Measurements from ENCODE around the gene MALT1. TPM values are rescaled to one million over a fixed set of nuclear protein-coding genes. Genes with fewer than 3 reads are reported as not detected.

The MALT1 gene
- total and polyA plus RNA-seq, 9 of the 15 experiments (the other 6 are each of a cell fraction or from before 2014, with no cell fraction given) = 0.14 to 1.6 (median 0.32) TPM

DNA sequence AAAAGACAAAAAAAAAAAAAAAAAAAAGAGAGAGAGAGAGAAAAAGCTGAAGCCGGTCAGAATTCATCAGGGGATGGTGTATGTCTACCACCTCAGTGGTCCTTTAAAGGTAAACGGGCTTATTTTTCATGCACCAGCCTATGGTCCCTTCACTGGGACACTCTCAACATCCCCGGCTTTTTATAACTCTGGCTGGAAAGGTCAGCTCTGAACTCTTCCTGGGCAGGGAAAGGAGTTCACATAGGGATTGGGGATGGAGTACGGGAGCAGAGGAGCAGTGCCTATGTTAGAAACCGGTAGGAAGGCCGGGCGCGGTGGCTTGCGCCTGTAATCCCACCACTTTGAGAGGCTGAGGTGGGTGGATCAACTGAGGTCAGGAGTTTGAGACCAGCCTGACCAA lies 10.3 kb upstream of the MALT1 start:
- CTCF ChIA-PET (ENCODE audit: low intra/inter-chr PET ratio) = no interaction called here
- Histone ChIP-seq H3K9ac (ENCODE audit: insufficient read depth in 1 of 2, low read depth in 2 of 2, low read length in 2 of 2) (no peak overlapping the region), H3K79me2 (ENCODE audit: control insufficient read depth, insufficient read depth, low read length) (no peaks in the 10 kb centered on the region), H3K4me1 (replicated peaks in 1 of 2; ENCODE audit: control insufficient read depth in 2 of 2, insufficient read depth in 2 of 2, low read length in 2 of 2) (no peaks in the 10 kb centered on the region), H2AFZ (ENCODE audit: low read depth, low read length) (no peak overlapping the region), H3K9me3 (replicated peaks; ENCODE audit: control insufficient read depth, insufficient read depth, low read depth, low read length) (no peaks in the 10 kb centered on the region), H3K27me3 (ENCODE audit: control insufficient read depth in 2 of 2, insufficient read depth in 2 of 2, low read length in 2 of 2) (no peaks in the 10 kb centered on the region), H4K20me1 (replicated peaks; ENCODE audit: control insufficient read depth, insufficient read depth, low read length) (no peaks in the 10 kb centered on the region), H3K4me2 (ENCODE audit: insufficient read depth, low read length) (no peak overlapping the region), H3K4me3 (no peak overlapping the region), H3K27ac (ENCODE audit: extremely low read depth, low read depth, low read length) (no peak overlapping the region), H3K36me3 (ENCODE audit: control insufficient read depth, insufficient read depth, low read length) (no peaks in the 10 kb centered on the region), H3K9me1 (ENCODE audit: control insufficient read depth, insufficient read depth, low read length) (no peaks in the 10 kb centered on the region)
- WGBS (ENCODE audit: insufficient coverage, low coverage, missing lambda C conversion rate) = 0% methylated on average over 1 of the region's 9 CpGs
- in situ Hi-C loops (cut with MboI) (no loop called here), intact Hi-C loops (cut with micrococcal nuclease) (no loop called here)
- ATAC-seq = no peak
- no TSS peak for BruUV-seq (replicated peaks)
- TF ChIP-seq FOXJ2 (tag; IDR thresholded peaks at IDR 0.05) = no peak
- no peak for TF ChIP-seq MYNN (IDR thresholded peaks at IDR 0.05)
- no peak for TF ChIP-seq MYNN (CRISPR knock-in tag; IDR thresholded peaks at IDR 0.05)
- TF ChIP-seq PHB (CRISPR knock-in tag; IDR thresholded peaks at IDR 0.05) = no peak
- TF ChIP-seq RFX7 (CRISPR knock-in tag; IDR thresholded peaks at IDR 0.05) = no peak
- no peak for TF ChIP-seq ZFX (CRISPR knock-in tag; IDR thresholded peaks at IDR 0.05)
- TF ChIP-seq, protein P1, sequence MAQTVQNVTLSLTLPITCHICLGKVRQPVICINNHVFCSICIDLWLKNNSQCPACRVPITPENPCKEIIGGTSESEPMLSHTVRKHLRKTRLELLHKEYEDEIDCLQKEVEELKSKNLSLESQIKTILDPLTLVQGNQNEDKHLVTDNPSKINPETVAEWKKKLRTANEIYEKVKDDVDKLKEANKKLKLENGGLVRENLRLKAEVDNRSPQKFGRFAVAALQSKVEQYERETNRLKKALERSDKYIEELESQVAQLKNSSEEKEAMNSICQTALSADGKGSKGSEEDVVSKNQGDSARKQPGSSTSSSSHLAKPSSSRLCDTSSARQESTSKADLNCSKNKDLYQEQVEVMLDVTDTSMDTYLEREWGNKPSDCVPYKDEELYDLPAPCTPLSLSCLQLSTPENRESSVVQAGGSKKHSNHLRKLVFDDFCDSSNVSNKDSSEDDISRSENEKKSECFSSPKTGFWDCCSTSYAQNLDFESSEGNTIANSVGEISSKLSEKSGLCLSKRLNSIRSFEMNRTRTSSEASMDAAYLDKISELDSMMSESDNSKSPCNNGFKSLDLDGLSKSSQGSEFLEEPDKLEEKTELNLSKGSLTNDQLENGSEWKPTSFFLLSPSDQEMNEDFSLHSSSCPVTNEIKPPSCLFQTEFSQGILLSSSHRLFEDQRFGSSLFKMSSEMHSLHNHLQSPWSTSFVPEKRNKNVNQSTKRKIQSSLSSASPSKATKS (CRISPR knock-in tag; IDR thresholded peaks at IDR 0.05) = no peak
- TF ChIP-seq, protein P2, sequence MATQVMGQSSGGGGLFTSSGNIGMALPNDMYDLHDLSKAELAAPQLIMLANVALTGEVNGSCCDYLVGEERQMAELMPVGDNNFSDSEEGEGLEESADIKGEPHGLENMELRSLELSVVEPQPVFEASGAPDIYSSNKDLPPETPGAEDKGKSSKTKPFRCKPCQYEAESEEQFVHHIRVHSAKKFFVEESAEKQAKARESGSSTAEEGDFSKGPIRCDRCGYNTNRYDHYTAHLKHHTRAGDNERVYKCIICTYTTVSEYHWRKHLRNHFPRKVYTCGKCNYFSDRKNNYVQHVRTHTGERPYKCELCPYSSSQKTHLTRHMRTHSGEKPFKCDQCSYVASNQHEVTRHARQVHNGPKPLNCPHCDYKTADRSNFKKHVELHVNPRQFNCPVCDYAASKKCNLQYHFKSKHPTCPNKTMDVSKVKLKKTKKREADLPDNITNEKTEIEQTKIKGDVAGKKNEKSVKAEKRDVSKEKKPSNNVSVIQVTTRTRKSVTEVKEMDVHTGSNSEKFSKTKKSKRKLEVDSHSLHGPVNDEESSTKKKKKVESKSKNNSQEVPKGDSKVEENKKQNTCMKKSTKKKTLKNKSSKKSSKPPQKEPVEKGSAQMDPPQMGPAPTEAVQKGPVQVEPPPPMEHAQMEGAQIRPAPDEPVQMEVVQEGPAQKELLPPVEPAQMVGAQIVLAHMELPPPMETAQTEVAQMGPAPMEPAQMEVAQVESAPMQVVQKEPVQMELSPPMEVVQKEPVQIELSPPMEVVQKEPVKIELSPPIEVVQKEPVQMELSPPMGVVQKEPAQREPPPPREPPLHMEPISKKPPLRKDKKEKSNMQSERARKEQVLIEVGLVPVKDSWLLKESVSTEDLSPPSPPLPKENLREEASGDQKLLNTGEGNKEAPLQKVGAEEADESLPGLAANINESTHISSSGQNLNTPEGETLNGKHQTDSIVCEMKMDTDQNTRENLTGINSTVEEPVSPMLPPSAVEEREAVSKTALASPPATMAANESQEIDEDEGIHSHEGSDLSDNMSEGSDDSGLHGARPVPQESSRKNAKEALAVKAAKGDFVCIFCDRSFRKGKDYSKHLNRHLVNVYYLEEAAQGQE (IDR thresholded peaks at IDR 0.05; ENCODE audit: borderline replicate concordance) = no peak
- TF ChIP-seq, protein P2 (CRISPR knock-in tag; IDR thresholded peaks at IDR 0.05; ENCODE audit: low read depth) = no peak
- TF ChIP-seq HMG20A (CRISPR knock-in tag; conservative IDR thresholded peaks at IDR 0.05) = no peak
- POLR2A ChIA-PET = no interaction called here
- no peak for FAIRE-seq
- no peak for DNase-seq (ENCODE audit: extremely low read depth in 1 of 4, low spot score in 3 of 4)

All from K562 (cell line).